LNCaP clone FGC (cell line): ENCODE measurements around the gene PAGE2.
"Not testable (repeated sequence)": the region's sequence is repeated elsewhere in the genome, so short reads cannot be mapped to it uniquely, and the experiment has no call there.

Experiments used
- DNase-seq: peaks from one replicate; pipeline ENCODE4 v3.0.0-alpha.2; 2011; ENCODE audit warnings: low read depth
- H3K4me3 ChIP-seq: 2 replicates; pipeline ENCODE4 v1.5.1; 2011; ENCODE audit warnings: mild to moderate bottlenecking, low read depth, low read length, control low read depth
- CTCF ChIP-seq: IDR thresholded peaks from 2 replicates; pipeline ENCODE4 v1.5.1; 2012; ENCODE audit warnings: mild to moderate bottlenecking; ENCODE audit not compliant: control insufficient read depth, insufficient read depth; ENCODE audit errors: extremely low read depth

PAGE2 gene

GRCh38 chrX:55109306-55109705, 20.5 kb downstream of the PAGE2 start:
- no peak overlapping the region for H3K4me3 ChIP-seq
- DNase-seq, result no peak
- no peak for TF ChIP-seq CTCF

- DNase-seq, result no peak
- no peak overlapping the region for H3K4me3 ChIP-seq
- TF ChIP-seq CTCF, result no peak
These were observed 22.9 kb downstream of the PAGE2 start for GRCh38 chrX:55111578-55112254.

DNA sequence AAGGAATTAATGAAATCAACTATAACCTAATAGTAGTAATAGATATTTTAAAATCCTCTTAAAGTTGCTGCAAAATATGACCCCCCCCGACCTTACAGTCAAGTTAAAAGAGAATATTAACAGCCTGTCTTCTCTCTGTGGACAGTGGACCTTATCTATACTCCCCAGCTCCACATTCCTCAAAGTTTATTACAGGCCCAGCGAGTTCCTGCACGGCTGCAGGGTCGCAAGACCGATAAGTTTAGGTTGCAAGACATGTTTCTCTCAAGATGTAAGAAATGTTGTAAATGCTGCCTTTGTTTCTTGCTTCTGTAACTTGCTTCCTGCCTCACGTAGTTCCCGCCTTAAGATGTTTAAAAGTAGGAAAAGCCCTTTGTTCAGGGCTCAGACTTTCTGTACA, 27.8 kb downstream of the PAGE2 start:
- H3K4me3 ChIP-seq, DNase-seq: not testable (repeated sequence)

GRCh38 chrX:55118574-55118973, 29.8 kb downstream of the PAGE2 start:
- TF ChIP-seq CTCF, result no peak
- H3K4me3 ChIP-seq, result no peak overlapping the region
- DNase-seq, result no peak

GRCh38 chrX:55119271-55119670, 30.5 kb downstream of the PAGE2 start:
- no peak for TF ChIP-seq CTCF
- no peak for DNase-seq

DNA sequence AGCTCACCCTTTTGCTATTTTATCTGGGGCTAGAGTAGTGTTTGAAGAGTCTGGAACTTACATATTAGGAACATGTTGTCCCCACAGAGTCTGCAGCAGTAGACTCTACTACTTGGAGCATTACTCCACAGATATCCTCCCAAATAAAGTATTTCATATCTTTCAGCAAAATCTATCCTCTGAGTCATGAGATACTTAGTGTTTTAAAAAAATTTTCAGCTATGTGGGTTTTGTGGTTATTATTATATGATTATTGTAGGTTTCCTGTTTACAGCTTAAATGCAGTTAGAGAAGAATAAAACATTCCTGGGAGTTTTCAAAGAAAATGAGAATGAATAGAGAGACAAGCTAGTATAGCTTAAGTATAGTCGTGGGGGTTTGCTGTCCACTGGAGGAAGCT, 30.9 kb downstream of the PAGE2 start:
- DNase-seq, result no peak
- TF ChIP-seq CTCF, result no peak
- no peak overlapping the region for H3K4me3 ChIP-seq

More at GRCh38 chrX:55119271-55119670, 30.5 kb downstream of the PAGE2 start:
- H3K4me3 ChIP-seq, result no peak overlapping the region

GRCh38 chrX:55120761-55121358, 32.0 kb downstream of the PAGE2 start:
- no peak for TF ChIP-seq CTCF
- DNase-seq, result no peak
- no peak overlapping the region for H3K4me3 ChIP-seq
